ENCODE results near the gene IKZF2. TPM values are rescaled to one million over a fixed set of nuclear protein-coding genes. Genes with fewer than 3 reads are reported as not detected.
A peak's percentile ranks its signal among the peaks of the same experiment; 100 is the strongest.

The IKZF2 gene
- total RNA-seq, 2 experiments from 2014 or later, result 24.4 to 28.7 TPM

DNA sequence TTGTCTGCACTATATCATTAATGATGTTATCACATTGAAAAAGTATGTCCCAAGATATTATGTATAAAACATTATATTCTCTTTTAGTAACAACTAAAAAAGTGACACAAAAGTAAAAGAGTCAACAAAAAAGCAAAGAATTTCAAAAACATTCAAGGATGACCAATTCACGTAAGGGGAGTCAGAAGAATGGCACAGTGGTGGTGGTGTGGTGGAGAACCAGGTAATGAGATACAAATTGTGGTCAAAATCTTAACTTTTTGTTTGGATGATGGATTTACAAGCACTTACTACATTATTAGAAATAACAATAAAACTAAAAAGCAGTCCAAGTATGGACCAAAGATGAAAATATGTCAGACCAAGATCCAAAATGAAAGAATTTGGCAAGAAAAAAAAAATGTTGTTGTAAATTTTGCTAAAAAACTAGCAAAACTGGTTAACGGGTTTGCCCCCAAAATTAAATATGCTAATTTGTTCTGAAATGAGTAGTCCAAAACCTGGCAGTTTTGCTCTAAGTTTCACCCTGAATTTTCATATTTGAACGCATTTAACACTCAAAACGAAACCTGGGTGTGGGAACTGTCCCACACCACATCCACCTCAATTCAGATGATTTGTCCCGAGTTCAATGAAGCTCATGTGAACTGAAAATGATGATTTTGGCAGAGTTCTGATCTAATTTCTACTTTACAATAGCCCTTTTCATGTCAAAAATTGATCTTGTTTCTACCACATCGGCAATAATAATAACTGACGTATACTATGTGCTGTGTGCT lies 135.8 kb downstream of the IKZF2 start:
- Mint-ChIP-seq H3K4me1 (ENCODE audit: low read depth) (peaks cover 46% of the 10 kb centered on the region), H3K4me3 (peak overlapping the region; percentile 40), H3K27ac (peak overlapping the region; percentile 72), H3K27me3 (peaks cover 9% of the 10 kb centered on the region), H3K9me3 (peaks cover 3% of the 10 kb centered on the region), H3K36me3 (ENCODE audit: low read depth) (peaks cover 33% of the 10 kb centered on the region)
- DNase-seq, result peak; percentile 87
- intact Hi-C loops (cut with micrococcal nuclease), result loop anchor here (5.0 to 10.0 kb wide), 3 partner anchors 102 to 219 kb away; partner anchors contain the start of gene IKZF2
- peak; percentile 83 for ATAC-seq
- ChIA-PET POLR2A (interaction anchor here (1.0 kb wide), 1 partner anchor 135 kb away, joined by 3 read pairs; no protein-coding TSS in a partner anchor), CTCF (no interaction called here)
- TF ChIP-seq, protein P1, sequence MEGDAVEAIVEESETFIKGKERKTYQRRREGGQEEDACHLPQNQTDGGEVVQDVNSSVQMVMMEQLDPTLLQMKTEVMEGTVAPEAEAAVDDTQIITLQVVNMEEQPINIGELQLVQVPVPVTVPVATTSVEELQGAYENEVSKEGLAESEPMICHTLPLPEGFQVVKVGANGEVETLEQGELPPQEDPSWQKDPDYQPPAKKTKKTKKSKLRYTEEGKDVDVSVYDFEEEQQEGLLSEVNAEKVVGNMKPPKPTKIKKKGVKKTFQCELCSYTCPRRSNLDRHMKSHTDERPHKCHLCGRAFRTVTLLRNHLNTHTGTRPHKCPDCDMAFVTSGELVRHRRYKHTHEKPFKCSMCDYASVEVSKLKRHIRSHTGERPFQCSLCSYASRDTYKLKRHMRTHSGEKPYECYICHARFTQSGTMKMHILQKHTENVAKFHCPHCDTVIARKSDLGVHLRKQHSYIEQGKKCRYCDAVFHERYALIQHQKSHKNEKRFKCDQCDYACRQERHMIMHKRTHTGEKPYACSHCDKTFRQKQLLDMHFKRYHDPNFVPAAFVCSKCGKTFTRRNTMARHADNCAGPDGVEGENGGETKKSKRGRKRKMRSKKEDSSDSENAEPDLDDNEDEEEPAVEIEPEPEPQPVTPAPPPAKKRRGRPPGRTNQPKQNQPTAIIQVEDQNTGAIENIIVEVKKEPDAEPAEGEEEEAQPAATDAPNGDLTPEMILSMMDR (IDR thresholded peaks at IDR 0.05), result no peak

DNA sequence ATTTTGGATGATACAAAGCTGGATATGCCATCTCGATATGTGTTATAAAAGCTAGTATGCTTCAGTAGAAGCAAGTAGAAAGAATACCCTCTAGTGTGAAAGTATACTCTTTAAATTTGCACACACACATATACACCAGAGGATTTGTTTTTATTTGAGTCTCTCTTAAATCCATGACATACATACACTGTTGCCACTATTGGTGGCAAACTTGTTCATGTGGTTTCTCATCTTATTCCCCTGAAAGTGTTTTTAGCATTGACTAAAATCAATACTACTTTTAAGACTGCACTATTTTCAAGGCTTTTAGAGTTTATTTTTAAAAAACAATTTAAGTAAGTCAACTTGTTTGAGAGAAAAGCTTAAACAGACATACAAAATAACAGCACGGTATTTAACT lies 137.4 kb downstream of the IKZF2 start:
- peaks cover 36% of the 10 kb centered on the region for H3K36me3 Mint-ChIP-seq (ENCODE audit: low read depth)
- no peak overlapping the region for H3K4me3 Mint-ChIP-seq
- DNase-seq (no peak), ATAC-seq (no peak)
- H3K9me3 Mint-ChIP-seq, result peaks cover 3% of the 10 kb centered on the region
- peaks cover 57% of the 10 kb centered on the region for H3K4me1 Mint-ChIP-seq (ENCODE audit: low read depth)
- no peak overlapping the region for H3K27ac Mint-ChIP-seq
- ChIA-PET CTCF (interaction anchor here (0.7 to 1.1 kb wide), 2 partner anchors 139 to 237 kb away, joined by 3 to 4 read pairs; no protein-coding TSS in a partner anchor), POLR2A (no interaction called here)
- TF ChIP-seq, protein P1 (IDR thresholded peaks at IDR 0.05), result no peak
- H3K27me3 Mint-ChIP-seq, result peaks cover 9% of the 10 kb centered on the region
- intact Hi-C loops (cut with micrococcal nuclease), result loop anchor here (10.0 kb wide), 1 partner anchor 221 kb away; no protein-coding TSS in a partner anchor

DNA sequence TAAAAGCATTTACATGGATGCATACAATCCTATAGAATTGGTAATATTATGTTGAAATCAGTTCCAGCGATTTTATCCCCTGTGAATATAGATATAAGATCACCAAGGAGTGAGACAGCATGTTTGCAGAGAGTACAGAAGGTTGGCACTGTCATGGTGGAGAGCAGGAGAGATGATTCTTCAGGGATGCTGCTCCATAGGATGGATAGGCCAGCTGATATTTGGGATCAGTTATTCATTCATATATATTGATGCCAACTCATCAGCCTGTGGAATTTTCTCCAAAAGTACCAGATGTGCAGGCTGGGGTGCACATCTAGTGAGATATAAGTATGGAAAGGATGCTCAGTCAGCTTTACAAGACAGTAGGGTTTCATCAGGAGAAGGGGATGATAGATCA lies 139.9 kb downstream of the IKZF2 start:
- H3K4me1 Mint-ChIP-seq (ENCODE audit: low read depth), result peaks cover 41% of the 10 kb centered on the region
- H3K4me3 Mint-ChIP-seq, result no peak overlapping the region
- CTCF ChIA-PET, result interaction anchor here (1.3 kb wide), 1 partner anchor 96 kb away, joined by 3 read pairs; no protein-coding TSS in a partner anchor
- POLR2A ChIA-PET, result no interaction called here
- ATAC-seq (no peak), DNase-seq (no peak)
- H3K36me3 Mint-ChIP-seq (ENCODE audit: low read depth), result peaks cover 29% of the 10 kb centered on the region
- no peaks in the 10 kb centered on the region for H3K27me3 Mint-ChIP-seq
- H3K27ac Mint-ChIP-seq, result no peak overlapping the region
- intact Hi-C loops (cut with micrococcal nuclease), result loop anchor here (10.0 kb wide), 1 partner anchor 223 kb away; no protein-coding TSS in a partner anchor
- H3K9me3 Mint-ChIP-seq, result no peaks in the 10 kb centered on the region
- TF ChIP-seq, protein P1 (IDR thresholded peaks at IDR 0.05), result no peak

GRCh38 chr2:213010106-213010779 lies 141.2 kb downstream of the IKZF2 start:
- POLR2A ChIA-PET, result no interaction called here
- H3K27me3 Mint-ChIP-seq, result no peaks in the 10 kb centered on the region

More at GRCh38 chr2:213010106-213010779, 141.2 kb downstream of the IKZF2 start:
- Mint-ChIP-seq H3K4me3 (no peak overlapping the region), H3K9me3 (no peaks in the 10 kb centered on the region), H3K36me3 (ENCODE audit: low read depth) (peaks cover 29% of the 10 kb centered on the region), H3K4me1 (ENCODE audit: low read depth) (peaks cover 35% of the 10 kb centered on the region), H3K27ac (peak overlapping the region; percentile 7)
- TF ChIP-seq, protein P1 (IDR thresholded peaks at IDR 0.05), result no peak
- intact Hi-C loops (cut with micrococcal nuclease), result loop anchor here (10.0 kb wide), 1 partner anchor 225 kb away; no protein-coding TSS in a partner anchor
- ATAC-seq (no peak), DNase-seq (no peak)
- CTCF ChIA-PET, result interaction anchor here (1.3 kb wide), 1 partner anchor 95 kb away, joined by 3 read pairs; no protein-coding TSS in a partner anchor

Measured in activated CD8-positive, alpha-beta T cell treated with anti-CD3 and anti-CD28 coated beads for 36 hours (primary cell).